Stimulated activated naive CD8-positive, alpha-beta T cell treated with anti-CD3 and anti-CD28 coated beads, Interleukin-15, amount 100 ng/mL, for 72 hours (primary cell): ENCODE results near the gene AGPAT4.
A peak's percentile ranks its signal among the peaks of the same experiment; 100 is the strongest.
"Not testable (repeated sequence)": the region's sequence is repeated elsewhere in the genome, so short reads cannot be mapped to it uniquely, and the experiment has no call there.

Experiments used
- ATAC-seq: fragments of 150-1000 bp; cut with Tn5 transposase; 2 replicates; pipeline ENCODE4 v1.10.0; 2021; ENCODE audit warnings: mild to moderate bottlenecking, moderate library complexity
- DNase-seq, 2 donors: peaks; one replicate each; pipeline ENCODE4 v3.0.0; 2021 to 2022
- H3K27ac Mint-ChIP-seq, 2 donors: one replicate each; pipeline ENCODE4 v1.8.0; 2022; ENCODE audit warnings: mild to moderate bottlenecking in 2 of 2, mixed read lengths in 2 of 2, moderate library complexity in 2 of 2
- H3K27me3 Mint-ChIP-seq: one replicate; pipeline ENCODE4 v1.8.0; 2022; ENCODE audit warnings: mixed read lengths
- H3K4me1 Mint-ChIP-seq: one replicate; pipeline ENCODE4 v1.8.0; 2022; ENCODE audit warnings: mild to moderate bottlenecking, mixed read lengths
- H3K4me3 Mint-ChIP-seq, 2 donors: one replicate each; pipeline ENCODE4 v1.8.0; 2022; ENCODE audit warnings: mild to moderate bottlenecking in 2 of 2, mixed read lengths in 2 of 2, moderate library complexity in 1 of 2
- H3K9me3 Mint-ChIP-seq, 2 donors: one replicate each; pipeline ENCODE4 v1.8.0; 2022; ENCODE audit warnings: mixed read lengths in 2 of 2

Gene AGPAT4

DNA sequence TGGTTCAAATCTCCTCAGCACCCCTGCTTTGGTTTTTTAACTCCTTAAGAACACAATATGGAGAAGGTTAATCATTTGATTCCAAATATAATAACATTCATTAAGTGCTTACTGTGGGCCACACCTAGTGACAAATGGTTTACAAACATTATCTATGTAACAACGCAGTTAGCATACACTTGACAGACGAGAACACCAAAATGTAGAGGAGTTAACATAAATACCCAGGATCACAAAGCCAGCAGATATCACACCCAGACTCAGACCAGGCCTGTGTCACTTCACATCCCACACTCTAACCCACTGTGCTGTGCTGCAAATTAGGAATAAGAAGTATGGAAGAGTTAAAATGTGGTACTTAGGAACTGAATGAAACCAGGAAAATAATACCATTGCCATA, 82.9 kb downstream of the AGPAT4 start:
- no peak for DNase-seq
- Mint-ChIP-seq H3K4me3 (no peak overlapping the region), H3K9me3 (peaks cover 6 to 29% of the 10 kb centered on the region in 2 donors), H3K27me3 (no peaks in the 10 kb centered on the region), H3K4me1 (peaks cover 7% of the 10 kb centered on the region), H3K27ac (no peak overlapping the region)
- no peak for ATAC-seq

DNA sequence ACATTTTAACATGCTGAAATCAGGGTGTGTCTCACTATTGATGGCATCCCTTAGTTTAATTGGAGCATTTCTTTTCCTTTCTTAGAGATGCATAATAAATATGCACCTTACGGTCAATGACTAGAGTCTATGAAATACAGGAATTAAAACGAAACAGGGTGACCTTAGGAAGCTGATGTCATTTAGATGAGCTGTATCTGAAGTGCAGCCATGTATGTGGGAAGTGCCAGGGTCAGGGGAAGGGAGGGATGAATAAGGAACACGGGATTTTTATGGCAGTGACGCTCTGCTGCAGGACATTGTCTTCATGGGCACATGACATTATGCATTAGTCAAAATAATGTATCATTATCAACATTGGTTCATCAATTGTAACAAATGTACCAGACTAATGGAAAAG, 84.0 kb downstream of the AGPAT4 start:
- no peak for DNase-seq
- no peak for ATAC-seq
- H3K4me1 Mint-ChIP-seq, result peaks cover 7% of the 10 kb centered on the region
- H3K4me3 Mint-ChIP-seq, result no peak overlapping the region
- H3K27ac Mint-ChIP-seq, result no peak overlapping the region
- no peaks in the 10 kb centered on the region for H3K27me3 Mint-ChIP-seq
- H3K9me3 Mint-ChIP-seq, result peaks cover 6 to 29% of the 10 kb centered on the region in 2 donors

DNA sequence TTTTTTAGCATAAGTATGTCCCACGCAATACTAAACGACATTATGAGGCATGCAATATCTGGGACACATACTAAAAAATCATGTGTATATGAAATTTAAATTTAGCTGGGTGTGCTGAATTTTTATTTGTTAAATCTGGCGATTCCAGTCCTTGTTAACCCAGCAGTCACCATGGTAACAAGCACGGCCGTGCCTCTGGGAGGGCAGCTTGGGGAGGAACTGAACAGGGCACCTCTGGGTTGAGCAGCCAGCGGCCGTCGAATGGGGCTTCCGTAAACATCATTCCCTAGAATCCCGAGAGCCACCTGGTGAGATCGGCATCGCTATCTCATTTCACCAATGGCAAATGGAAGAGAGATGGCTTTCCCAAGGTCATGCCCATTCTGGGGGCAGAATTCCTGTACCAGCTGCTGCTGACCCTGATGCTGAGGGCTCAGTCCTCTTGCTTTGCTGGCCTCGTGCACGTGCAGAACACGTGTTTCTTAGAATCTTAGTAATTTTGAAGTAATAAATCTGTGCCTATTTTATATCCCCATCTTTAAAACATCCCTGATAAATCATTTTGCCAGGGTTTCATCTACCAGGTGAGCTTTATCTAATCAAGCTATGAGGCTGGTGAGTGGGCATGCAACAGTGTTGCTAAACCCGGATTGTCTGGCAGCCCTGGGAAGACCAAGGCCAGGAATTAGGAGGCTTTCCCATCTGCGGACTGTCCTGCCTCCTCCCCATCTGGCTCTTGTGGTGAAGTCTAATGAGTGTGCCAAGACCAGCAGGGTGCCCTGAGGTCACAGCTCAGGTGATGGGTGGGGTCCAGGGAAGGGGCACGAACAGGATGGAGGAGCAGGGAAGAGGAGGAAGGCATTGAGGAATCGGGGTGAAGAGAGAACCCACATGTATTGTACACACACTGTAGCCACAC, 85.1 kb downstream of the AGPAT4 start:
- no peak for ATAC-seq
- H3K27me3 Mint-ChIP-seq, result no peaks in the 10 kb centered on the region
- H3K27ac Mint-ChIP-seq, result no peak overlapping the region
- peaks cover 7% of the 10 kb centered on the region for H3K4me1 Mint-ChIP-seq
- DNase-seq, result no peak
- peaks cover 6 to 21% of the 10 kb centered on the region in 2 donors for H3K9me3 Mint-ChIP-seq
- H3K4me3 Mint-ChIP-seq, result no peak overlapping the region

DNA sequence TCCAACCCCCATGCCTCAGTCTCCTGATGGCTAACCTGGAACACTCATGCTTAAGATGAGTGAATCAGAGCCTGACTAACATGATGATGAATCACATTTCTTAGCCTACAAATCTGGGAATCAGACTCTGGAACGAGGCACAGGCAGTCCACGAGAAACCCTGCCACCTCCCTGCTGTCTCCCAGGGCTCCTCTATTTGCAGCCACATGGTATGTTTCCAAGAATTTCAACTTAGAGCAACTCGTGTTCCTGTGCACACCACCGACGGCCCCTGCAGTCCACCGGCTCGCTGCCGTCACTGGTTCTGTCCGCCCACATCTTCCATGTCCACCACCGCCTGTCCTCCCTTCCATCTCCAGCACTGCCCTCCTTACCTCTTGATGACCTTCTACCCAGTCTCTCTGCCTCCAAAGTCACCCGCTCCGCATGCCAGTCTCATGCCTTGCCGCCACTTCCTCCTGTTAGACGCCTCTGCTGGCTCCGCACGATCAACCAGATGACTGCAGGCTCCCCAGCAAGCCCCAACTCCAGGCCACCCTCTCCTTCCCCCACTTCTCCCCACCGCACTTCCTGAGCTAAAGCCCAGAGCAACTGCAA, 87.6 kb downstream of the AGPAT4 start:
- no peak overlapping the region for H3K4me3 Mint-ChIP-seq
- H3K9me3 Mint-ChIP-seq, result peaks cover 0 to 14% of the 10 kb centered on the region in 2 donors
- no peaks in the 10 kb centered on the region for H3K27me3 Mint-ChIP-seq
- peak overlapping the region in 1 of 2 donors; percentile 8 for H3K27ac Mint-ChIP-seq
- DNase-seq, result no peak
- ATAC-seq, result no peak
- peaks cover 7% of the 10 kb centered on the region for H3K4me1 Mint-ChIP-seq

DNA sequence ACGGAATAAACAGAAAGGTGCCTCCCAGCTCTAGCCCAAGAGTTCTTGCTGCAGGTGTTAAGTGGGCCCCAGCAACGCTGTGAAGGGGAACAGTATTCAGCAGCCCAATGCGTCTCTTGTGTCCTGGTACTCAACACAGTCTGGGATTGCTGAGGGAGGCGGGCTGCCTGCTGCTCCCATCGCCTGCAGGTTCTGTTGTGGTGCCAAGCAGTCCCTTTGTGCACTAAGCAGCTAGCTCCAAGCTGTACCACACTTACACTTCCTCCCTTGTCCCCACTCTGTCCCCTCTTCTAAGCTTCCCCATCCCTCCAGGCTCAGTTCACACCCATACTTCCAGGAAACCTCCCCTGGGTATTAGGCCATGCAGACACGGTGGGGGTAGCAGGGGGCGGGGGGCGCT, 92.7 kb downstream of the AGPAT4 start:
- H3K4me1 Mint-ChIP-seq, result no peaks in the 10 kb centered on the region
- H3K9me3 Mint-ChIP-seq, result peaks cover 12 to 37% of the 10 kb centered on the region in 2 donors
- DNase-seq (no peak), ATAC-seq (no peak)
- no peaks in the 10 kb centered on the region for H3K27me3 Mint-ChIP-seq
- H3K4me3 Mint-ChIP-seq, result no peak overlapping the region
- no peak overlapping the region for H3K27ac Mint-ChIP-seq

DNA sequence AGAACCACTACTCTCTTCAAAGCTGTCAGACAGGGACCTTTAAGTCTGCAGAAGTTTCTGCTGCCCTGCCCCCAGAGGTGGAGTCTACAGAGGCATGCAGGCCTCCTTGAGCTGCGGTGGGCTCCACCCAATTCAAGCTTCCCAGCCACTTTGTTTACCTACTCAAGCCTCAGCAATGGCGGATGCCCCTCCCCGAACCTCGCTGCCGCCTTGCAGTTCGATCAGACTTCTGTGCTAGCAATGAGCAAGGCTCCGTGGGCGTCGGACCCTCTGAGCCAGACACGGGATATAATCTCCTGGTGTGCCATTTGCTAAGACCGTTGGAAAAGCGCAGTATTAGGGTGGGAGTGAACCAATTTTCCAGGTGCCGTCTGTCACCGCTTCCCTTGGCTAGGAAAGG, 95.7 kb downstream of the AGPAT4 start:
- not testable (repeated sequence) for H3K4me1 Mint-ChIP-seq, H3K27me3 Mint-ChIP-seq, H3K27ac Mint-ChIP-seq, H3K4me3 Mint-ChIP-seq, DNase-seq, ATAC-seq
- H3K9me3 Mint-ChIP-seq, result peaks cover 17 to 51% of the 10 kb centered on the region in 2 donors

DNA sequence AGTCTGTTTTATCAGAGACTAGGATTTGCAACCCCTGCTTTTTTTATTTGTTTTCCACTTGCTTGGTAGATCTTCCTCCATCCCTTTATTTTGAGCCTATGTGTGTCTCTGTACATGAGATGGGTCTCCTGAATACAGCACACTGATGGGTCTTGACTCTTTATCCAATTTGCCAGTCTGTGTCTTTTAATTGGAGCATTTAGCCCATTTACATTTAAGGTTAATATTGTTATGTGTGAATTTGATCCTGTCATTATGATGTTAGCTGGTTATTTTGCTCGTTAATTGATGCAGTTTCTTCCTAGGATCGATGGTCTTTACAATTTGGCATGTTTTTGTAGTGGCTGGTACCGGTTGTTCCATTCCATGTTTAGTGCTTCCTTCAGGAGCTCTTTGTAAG, 97.4 kb downstream of the AGPAT4 start:
- H3K4me1 Mint-ChIP-seq, DNase-seq, H3K4me3 Mint-ChIP-seq, H3K27me3 Mint-ChIP-seq, H3K27ac Mint-ChIP-seq, ATAC-seq: not testable (repeated sequence)
- peaks cover 17 to 46% of the 10 kb centered on the region in 2 donors for H3K9me3 Mint-ChIP-seq

DNA sequence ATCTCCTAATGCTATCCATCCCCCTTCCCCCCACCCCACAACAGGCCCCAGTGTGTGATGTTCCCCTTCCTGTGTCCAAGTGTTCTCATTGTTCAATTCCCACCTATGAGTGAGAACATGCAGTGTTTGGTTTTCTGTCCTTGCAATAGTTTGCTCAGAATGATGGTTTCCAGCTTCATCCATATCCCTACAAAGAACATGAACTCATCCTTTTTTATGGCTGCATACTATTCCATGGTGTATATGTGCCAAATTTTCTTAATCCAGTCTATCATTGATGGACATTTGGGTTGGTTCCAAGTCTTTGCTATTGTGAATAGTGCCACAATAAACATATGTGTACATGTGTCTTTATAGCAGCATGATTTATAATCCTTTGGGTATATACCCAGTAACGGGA, 101.1 kb downstream of the AGPAT4 start:
- H3K9me3 Mint-ChIP-seq, result peaks cover 17 to 30% of the 10 kb centered on the region in 2 donors
- not testable (repeated sequence) for H3K4me3 Mint-ChIP-seq, H3K4me1 Mint-ChIP-seq, DNase-seq, H3K27me3 Mint-ChIP-seq, ATAC-seq, H3K27ac Mint-ChIP-seq

DNA sequence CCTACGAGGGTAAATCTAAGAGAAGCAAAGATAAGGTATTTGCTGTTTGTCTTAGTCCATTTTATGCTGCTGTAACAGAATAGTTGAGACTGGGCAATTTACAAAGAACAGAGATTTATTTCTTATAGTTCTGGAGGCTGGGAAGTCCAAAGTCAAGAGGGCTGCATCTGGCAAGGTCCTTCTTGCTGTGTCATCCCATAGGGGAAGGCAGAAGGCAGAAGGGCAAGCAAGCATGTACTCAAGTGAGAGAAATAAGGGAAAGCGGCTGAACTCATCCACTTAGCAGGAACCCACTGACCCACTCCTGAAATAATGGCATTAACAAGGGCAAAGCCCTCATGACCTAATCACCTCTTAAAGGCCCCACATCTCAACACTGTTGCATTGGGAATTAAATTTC, 102.7 kb downstream of the AGPAT4 start:
- Mint-ChIP-seq H3K27ac (no peak overlapping the region), H3K27me3 (no peaks in the 10 kb centered on the region), H3K4me3 (no peak overlapping the region), H3K4me1 (no peaks in the 10 kb centered on the region), H3K9me3 (peaks cover 5 to 21% of the 10 kb centered on the region in 2 donors)
- ATAC-seq, result no peak
- no peak for DNase-seq

DNA sequence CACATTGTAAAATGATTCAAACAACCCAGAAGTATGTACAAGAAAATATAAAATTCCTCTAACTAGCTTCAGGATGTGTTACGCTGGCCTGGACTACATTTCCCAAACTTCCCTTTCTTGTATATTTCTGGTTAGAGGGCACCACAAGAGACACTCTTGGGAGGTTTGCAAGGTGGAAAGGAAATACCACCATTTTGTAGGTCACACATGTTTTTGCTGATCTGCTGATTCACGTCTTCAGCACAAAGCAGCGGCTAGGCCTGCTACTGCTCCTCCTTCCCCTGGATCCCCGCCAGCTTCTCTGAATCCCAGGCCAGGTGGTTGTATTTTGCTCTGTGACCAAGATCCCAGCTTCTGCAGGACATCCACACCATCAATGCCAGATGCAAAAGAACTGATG, 104.2 kb downstream of the AGPAT4 start:
- H3K27ac Mint-ChIP-seq, result no peak overlapping the region

DNA sequence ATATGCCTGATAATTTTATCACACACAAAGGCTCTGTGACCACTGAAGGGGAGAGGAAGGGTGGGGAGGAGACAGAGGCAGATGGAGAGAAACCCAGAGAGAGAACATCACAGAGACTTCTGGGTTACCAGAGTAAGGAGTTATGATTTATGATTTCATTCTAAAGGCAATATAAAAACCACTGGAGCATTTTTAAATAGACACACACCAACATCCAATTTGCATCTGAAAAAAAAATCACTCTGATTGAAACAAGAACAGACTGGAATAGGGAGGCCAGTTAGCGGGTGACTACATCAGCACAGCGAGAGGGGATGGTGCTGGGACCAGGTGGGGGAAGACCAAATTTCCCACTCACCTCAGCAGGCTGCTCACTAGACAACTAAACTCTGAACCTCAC, 104.8 kb downstream of the AGPAT4 start:
- ATAC-seq, result no peak
- Mint-ChIP-seq H3K9me3 (peaks cover 4 to 15% of the 10 kb centered on the region in 2 donors), H3K4me3 (no peak overlapping the region), H3K4me1 (no peaks in the 10 kb centered on the region), H3K27me3 (no peaks in the 10 kb centered on the region), H3K27ac (no peak overlapping the region)
- no peak for DNase-seq

More for the DNA sequence above, 104.2 kb downstream of the AGPAT4 start:
- no peak for DNase-seq
- no peak overlapping the region for H3K4me3 Mint-ChIP-seq
- H3K27me3 Mint-ChIP-seq, result no peaks in the 10 kb centered on the region
- no peaks in the 10 kb centered on the region for H3K4me1 Mint-ChIP-seq
- H3K9me3 Mint-ChIP-seq, result peaks cover 4 to 21% of the 10 kb centered on the region in 2 donors
- no peak for ATAC-seq

DNA sequence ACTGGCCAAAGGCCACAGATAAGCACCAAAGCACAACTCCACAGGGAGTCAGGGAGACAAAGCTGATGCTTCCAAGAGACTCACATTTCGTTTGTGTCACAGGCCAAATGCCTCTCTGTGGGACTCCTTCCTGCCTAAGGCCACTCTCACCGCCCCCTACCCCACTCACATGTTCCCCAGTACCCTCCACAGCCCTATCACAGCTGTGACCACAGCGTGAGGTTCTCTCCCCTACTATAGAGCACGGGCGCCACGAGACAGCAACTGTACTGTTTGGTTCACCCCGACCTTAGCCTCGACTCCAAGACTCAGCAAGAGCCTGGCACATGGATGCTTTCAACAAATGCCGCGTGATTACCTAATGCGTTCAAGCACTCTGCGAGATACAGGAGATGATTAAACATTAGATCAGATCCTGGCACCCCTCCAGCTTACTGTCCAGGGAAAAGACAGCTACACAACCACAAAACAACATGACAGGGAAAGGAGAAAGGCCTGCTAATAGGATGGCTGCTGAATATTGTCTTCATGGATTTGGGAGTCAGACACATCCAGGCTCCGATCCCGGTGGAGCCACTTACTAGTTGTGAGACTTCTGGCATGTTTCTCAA, 105.5 kb downstream of the AGPAT4 start:
- no peak for DNase-seq
- no peaks in the 10 kb centered on the region for H3K27me3 Mint-ChIP-seq
- H3K9me3 Mint-ChIP-seq, result peaks cover 0 to 8% of the 10 kb centered on the region in 2 donors
- ATAC-seq, result no peak
- H3K4me1 Mint-ChIP-seq, result no peaks in the 10 kb centered on the region
- no peak overlapping the region for H3K4me3 Mint-ChIP-seq
- H3K27ac Mint-ChIP-seq, result no peak overlapping the region

DNA sequence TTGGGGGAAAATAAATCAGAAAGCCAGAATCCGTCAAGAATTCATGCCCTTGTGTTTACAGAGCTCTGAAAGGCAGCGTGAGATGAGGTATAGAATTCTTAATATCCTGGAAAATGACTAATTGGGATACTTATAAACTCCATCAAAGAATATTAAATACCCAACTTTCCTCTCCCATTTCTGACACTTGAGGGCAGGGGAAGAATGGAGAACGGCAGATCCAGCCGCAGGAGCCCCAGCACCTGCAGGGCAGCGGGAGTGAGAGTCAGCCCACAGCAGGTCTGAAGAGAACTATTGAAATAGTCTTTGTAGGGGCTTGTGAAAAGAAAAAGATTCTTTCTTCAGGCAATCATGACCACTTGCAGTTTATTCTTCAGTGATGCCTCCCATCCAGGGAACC, 107.2 kb downstream of the AGPAT4 start:
- Mint-ChIP-seq H3K4me1 (no peaks in the 10 kb centered on the region), H3K9me3 (peaks cover 0 to 5% of the 10 kb centered on the region in 2 donors), H3K27me3 (no peaks in the 10 kb centered on the region), H3K27ac (no peak overlapping the region), H3K4me3 (no peak overlapping the region)
- no peak for ATAC-seq
- no peak for DNase-seq

DNA sequence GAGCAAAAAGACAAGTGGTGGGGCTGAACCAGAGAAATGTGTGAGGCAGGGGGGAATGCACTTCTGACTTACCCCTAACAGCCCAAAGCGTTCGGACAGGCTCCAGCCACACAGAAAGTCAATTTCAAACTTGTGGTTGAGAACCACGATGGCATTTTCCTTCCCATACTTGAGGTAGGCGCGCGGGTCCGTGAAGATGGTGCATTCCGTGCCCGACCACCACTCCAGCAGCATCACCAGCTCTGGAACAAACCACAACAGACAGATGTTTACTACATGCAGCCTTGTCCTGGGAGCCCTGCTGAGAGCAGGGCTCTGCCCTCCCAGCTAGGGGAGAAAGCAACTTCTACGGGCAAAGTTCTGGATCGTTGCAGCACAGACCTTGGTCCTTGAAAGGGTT, 107.7 kb downstream of the AGPAT4 start:
- H3K27me3 Mint-ChIP-seq, result no peaks in the 10 kb centered on the region
- DNase-seq (no peak), ATAC-seq (no peak)
- no peak overlapping the region for H3K27ac Mint-ChIP-seq
- peaks cover 0 to 5% of the 10 kb centered on the region in 2 donors for H3K9me3 Mint-ChIP-seq
- H3K4me1 Mint-ChIP-seq, result no peaks in the 10 kb centered on the region
- no peak overlapping the region for H3K4me3 Mint-ChIP-seq

DNA sequence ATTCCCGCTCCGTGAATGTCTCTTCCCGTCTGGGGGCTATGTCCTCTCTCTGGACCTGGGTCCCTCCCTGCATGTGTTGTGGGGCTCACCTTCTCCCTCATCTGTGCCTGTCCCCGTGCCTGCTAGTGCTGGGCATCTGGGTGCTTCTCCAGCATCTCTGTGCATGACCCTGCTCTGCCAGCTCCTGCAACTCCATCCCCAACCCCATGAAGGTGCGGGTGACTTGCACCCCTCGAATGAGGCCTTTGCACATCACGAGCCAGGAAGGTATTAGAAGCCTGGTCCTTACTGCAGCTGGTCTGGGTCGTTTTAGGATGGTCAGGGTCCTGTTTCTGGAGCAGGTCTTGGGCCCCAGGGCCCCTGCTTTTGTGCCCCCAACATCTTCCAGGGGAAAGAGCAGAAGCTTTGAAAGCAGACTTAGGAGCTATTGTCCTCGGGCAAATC, 109.7 kb downstream of the AGPAT4 start:
- Mint-ChIP-seq H3K27me3 (no peaks in the 10 kb centered on the region), H3K4me3 (no peak overlapping the region), H3K9me3 (no peaks in the 10 kb centered on the region), H3K27ac (no peak overlapping the region), H3K4me1 (no peaks in the 10 kb centered on the region)
- DNase-seq (no peak), ATAC-seq (no peak)
